GM21360 (cell line): ENCODE data around the gene STX16.

Source experiments
- ATAC-seq: cut with Tn5 transposase; IDR thresholded peaks from one replicate; pipeline ENCODE4 v1.9.1; 2021; ENCODE audit warnings: mild to moderate bottlenecking, moderate library complexity; ENCODE audit not compliant: unreplicated experiment

Gene STX16, protein sequence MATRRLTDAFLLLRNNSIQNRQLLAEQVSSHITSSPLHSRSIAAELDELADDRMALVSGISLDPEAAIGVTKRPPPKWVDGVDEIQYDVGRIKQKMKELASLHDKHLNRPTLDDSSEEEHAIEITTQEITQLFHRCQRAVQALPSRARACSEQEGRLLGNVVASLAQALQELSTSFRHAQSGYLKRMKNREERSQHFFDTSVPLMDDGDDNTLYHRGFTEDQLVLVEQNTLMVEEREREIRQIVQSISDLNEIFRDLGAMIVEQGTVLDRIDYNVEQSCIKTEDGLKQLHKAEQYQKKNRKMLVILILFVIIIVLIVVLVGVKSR

DNA sequence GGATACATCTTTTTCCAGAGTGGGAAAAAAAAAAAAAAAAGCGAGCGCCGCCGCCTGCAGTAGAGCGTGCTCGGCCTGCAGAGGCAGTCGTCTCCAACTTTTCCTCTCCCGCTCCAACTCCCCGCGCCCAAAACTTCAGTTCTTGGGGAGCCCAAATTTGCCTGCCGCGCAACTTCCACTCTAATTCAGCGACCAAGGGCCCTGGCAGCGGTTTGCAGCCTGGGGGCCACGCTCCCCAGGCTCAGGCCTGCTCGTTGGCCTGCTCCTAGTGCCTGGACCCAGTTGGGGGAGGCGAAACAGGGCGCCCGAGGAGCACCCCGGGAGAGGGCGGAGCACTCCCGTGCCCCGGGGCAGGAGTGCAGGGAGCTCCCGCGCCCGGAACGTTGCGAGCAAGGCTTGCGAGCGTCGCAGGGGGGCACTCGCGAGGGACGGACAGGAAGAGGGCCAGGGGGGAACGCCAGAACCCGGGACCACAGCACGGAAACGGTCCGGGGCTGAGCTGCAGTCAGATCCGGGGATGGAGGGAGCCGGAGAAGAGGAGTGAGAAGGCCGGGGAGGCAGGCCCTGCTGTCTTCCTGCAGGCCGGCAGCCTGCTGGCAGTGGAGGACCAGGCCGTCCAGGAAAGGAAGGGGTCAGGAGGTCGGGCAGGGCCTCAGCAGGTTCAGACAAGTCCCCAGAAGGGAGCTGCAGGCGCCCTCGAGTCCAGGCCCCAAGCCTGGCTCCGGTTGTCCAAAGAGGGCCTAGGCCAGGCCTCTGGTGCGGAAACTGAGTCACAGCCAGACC is at the start of gene STX16:
STX16 (plus strand) TSS at position 508 of the 783 bp plus-strand sequence. CDS start 724 bp downstream, outside the sequence.
- ATAC-seq: peak; percentile 55

DNA sequence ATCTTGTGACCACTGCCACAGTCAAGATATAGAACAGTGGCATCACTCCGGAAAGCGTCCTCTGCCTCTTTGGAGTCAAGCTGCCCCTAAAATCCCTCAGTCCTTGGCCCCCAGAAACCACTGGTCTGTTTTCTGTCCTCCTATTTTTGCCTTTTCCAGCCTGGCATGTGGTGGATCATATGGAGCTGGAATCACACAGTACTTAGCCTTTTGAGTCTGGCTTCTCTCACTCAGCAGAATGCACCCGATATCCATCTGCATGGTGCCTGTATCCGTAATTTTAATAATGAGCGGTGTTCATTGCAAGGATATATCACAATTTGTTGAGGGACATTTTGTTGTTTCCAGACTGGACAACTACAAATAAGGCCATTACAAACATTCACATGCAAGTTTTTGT is 49.0 kb upstream of the STX16 start:
- ATAC-seq: no peak

DNA sequence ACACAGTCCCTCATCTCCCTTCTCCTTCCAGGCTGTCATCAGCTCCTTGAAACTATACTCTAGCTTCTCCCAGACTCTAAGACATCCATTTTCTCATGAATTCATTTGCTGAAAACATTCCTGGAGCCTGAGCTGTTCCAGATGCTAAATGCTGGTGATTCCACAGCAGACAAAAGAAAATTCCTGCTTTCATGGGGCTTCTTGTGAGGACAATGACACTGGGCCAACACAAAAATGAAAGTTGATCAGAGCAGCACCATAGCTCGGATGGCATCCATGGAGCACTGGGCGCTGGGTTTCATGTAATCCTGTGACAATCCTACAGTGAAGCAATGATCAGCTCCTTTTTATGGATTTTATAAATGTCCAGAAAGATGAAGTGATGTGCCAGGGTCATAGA is 47.4 kb upstream of the STX16 start:
- no peak for ATAC-seq

DNA sequence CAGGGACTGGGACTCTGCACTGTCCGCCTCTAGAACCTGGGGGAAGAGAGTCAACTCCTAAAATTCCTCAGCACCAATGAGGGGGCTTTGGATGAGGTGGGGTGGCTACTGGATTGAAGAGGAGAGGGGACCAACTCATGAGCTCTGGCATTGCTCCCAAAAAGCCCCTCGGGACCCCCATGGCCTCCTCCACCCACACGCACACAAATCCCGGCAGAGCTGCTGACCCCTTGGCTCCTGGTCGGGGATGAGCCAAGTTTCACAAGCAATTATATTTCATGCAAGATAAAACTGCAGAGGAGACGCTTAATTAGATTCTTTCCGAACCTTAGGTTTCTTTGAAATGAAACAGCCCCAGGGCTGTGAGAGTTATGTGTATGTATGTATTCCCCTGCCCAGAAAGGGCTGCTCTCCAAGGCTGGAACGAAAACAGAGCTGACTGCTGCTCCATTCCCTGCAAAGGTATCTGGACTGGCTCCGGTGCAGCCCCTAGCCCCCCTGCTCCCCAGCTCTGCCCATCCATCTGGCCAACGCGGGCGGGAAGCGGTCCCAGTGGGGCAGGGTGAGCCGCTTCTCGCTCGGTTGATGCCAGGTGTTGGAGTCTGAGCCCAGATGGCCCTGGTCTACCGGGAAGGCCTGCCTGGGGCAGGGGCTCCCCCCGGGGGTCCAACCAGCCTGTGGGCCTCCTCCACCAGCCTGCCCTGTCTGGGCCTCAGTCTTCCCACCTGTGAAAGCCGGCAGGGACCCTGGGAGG is 46.8 kb upstream of the STX16 start:
- no peak for ATAC-seq

DNA sequence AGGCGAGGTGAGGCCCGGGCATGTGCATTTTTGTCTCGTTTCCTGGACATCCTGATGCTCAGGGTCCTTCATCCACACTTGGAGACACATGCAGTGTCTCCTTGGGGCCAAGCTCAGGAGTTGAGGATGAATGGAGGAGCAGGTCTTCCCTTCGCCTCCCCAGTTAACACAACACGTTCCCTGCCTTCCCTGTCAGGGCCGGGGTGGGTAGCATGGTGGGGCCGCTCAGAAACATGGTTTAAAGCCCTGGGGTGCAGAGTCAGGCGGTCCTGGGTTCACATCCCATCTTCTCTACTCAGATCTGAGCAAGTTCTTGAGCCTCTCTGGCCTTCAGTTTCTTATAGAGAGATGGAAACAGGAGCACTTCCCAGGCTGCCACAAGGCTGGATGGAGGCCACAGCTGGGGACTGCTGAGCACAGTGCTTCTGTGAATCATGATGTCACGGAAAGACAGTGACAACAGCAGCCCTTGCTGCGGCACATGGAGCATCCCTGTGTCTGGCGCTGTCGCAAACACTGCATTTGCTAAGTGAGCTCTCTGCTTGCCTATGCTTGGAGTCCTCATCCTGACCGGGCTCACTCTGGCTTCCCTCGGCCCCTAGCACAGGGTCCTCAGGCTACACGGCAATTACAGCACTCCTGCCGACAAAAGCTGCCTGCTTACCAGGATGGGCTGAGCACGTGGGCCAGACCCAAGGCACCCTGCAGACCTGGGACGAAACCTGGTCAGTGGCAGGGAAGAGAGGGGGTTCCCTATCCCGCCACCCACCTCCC is 45.6 kb upstream of the STX16 start:
- ATAC-seq: no peak

DNA sequence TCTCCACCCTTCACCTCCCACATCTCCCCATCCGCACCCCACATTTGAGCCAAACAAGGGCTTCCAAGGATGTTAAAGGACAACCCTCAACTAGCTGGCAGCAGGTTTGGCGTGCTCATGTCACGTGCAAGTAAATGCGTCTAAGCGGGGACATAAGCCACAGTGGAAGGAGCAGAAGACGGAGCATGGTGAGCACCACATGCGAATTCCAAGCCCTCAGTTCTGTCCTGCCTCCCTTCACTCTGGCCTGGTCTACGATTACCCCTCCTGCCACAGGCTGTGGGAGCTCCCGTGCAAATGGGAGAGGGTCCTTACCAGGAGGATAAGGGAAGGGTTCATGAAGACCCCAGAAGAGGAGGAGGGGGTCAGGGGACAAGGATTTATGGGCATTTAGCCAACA is 44.9 kb upstream of the STX16 start:
- no peak for ATAC-seq

DNA sequence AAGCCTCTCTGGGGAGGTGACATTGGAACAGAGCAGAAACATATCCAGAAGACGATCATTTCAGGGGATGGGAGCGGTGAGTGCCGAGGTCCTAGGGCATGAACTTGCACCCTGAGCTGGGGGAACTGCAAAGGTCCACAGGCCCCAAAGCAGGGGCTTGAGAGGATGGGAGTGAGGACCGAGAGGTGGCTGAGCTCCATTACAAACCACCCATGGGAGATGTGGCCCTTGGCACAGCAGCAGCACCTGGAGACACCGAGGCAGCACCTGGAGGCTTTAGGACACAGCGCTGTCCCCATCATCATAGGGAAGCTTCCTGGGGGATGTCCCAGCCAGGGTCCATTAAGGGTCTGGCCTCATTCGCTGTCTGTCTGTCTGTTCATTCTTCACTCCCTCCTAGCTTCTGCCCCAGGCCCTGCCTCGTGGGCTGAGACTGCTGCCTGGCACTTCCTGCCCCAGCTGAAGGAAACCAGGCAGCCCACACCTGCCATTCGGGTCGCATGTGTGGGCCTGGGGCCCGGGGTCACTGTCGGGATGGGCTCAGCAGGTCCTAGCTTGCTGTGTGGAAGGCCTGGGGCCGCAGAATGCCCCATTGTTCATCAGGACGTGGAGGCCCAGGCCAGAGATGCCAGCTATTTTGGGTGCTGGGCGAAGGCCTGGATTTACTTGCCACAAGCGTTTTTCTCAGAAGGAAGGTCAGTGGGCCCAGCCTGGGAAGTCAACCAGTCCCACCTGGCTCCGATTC is 42.8 kb upstream of the STX16 start:
- ATAC-seq: no peak

DNA sequence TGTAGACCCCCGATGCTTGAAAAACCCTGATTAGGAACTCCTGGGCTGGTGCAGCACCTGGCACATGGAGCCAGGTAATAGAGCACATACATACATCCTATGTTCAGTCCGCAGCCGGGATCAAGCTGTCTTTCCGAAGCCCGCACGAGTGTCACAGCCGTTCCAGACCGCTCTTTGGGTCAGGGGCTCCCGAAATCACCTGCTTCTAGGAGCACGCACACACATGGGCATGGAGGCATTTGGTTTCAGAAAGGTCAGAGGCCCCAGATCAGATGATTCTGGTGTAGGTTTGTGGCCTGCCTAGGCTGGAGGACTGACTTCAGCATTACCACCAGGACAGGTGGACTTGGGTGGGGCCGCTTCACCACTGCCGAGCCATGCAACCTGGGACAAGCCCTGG is 42.1 kb upstream of the STX16 start:
- ATAC-seq: no peak

DNA sequence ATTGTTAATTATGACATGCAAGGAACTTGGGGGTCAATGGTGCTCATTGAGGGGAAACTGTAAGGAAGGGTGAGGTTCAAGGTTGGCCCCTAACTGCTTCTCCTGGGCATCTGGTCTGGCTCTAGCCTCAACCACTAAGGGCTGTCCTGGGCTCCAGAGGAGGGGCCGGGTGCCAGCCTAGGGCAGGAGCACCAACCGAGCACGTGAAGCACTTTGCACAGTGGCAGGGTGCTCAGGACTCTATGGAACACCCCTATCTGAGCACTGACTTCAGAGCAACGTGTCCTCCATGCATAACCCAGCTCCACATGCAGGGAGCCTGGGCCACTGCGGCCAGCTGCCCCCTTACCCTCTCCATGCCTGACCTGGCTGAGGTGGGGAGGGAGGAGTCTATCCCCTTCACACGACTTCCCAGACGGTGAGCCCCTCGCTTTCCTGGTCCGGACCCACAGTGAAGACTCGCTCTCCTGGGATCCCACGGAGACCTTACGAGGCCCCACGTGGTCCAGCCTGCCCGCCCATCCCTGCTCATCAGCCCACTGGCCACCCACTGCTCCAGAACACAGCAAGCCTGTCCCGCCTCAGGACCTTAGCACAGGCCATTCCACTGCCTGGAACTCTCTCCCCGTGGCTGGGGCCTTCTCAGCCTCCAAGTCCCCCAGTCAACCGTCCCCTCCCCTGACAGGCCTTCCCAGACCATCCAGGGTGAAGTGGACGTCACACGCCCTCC is 40.8 kb upstream of the STX16 start:
- ATAC-seq: no peak

DNA sequence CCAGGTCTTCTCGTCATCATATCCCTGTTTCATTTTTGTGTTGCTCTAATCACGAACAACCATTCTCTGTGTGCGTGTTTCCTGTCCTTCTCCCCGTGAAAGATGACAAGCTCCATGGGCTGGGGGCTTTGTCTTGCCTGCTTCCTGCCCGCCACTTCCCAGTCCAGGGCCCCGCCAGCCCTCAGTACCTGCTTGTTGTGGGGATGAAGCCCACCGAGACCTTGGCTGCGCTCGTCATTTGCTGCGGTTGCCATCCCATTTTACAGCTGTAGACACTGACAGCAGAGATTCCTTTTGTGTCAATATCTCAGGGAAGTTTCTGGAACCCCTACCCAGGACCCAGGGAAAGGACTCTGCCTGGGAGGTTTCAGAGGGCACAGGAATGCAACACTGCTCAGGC is 40.3 kb upstream of the STX16 start:
- no peak for ATAC-seq

DNA sequence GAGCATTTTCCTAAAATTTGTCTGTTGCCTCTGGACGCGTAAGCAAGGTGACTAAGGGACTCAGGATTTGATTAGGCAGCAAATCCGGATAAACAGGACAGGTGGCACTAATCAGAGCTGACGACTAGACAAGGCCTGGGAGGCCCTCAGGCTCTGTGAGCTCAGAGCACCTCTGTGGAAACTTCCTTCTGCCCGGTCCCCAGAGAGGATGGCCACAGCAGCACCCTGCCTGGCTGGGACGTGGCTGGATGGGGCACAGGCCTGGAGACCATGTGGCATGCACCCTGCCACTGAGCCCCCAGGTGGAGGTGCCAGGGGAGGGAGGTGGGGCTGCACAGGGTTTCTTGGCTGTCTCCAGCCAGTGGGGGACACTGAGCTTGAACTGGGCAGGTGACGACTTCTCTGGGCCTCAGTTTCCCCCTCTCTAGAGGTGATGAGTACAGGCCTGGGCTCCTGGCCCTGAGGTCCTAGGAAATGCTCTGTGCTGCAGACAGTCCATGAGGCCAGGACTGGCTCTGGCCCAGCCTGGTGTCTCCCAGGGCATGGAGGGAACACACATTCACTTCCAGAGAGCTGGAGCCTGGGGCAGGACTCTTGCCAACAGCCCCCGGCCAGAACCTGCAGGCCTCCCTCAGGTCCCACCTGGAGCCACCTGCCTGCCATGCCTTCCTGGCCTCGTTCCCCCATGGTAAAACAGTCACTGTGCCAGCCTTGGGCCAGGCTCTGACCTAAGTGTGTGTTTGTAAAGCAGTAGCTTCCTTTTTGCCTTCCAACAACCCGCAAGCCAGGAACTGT is 39.6 kb upstream of the STX16 start:
- ATAC-seq: no peak

DNA sequence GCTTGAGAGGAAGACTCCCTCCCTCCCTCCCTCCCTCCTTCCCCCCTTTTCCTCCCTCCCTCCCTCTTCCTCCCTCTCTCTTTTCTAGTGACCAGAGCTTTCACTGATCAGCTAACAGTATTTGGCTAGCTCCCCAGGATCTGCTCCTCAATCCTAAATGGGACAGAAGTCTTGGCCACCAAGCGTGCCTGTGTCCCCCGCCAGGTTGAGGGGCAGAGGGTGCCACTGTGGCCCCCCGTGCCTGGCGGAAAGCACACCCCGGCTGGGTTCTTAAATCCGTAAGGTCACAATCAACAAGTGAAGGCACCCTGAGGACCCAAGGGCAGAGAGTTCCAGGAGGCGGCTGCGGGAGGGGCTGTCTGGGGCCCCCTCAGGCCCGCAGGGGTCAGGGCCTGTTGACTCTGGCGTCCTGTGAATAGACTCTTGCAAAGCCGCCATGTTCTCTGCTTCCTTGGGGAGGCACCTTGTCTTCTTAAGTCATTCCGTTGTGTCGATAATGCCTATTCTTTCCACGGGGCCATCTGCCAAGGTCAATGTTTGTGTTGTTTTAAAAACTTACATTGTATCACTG is 38.9 kb upstream of the STX16 start:
- ATAC-seq: no peak

DNA sequence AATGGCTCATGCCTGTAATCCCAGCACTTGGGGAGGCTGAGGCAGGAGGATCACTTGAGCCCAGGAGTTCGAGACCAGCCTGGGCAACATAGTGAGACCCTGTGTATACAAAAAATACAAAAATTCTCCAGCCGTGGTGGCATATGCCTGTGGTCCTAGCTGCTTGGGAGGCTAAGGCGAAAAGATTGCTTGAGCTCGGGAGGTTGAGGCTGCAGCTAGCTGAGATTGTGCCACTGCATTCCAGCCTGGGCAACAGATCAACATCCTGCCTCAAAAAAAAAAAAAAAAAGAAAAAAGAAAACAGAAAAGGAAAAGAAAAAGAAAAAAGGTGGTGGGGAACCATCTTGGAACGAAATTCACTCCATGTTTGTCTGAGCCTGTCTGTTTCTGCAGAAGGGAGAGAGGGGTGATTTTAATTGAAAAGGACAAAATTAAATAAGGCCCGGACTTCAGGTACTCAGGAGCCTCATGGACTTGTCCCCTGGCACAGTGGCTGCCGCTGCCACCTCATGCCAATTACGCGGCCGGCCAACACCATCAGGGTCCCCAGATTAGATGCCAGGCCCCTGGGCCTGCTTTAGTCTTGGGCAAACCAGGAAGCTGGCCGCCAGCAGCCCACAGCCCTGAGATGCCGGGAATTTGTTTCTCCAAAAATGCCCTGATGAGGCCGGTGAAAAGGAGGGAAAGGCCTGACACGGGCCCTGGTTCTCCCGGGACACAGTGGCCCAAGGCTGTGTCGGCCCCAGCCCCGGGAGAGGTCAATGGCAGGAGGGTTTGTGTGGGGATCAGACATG is 37.8 kb upstream of the STX16 start:
- no peak for ATAC-seq

DNA sequence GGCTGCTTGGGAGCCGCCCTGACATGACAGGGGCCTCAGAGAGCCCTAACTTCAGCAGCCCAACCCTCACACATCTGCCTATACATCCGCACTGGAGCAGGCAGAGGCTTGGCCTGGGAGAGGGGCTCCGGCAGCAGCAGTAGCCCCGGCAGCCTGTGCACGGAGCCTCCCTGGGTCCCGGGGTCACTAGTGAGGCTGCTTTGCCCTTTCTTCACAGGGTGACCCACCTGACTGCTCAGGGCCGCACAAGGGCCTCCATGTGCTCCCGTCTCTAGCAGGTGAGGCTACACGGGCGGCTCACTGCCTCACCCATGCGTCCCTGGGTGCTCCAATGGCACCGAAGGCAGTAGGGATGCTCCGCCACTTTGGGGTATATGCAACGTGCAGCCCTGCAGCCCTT is 36.7 kb upstream of the STX16 start:
- no peak for ATAC-seq

DNA sequence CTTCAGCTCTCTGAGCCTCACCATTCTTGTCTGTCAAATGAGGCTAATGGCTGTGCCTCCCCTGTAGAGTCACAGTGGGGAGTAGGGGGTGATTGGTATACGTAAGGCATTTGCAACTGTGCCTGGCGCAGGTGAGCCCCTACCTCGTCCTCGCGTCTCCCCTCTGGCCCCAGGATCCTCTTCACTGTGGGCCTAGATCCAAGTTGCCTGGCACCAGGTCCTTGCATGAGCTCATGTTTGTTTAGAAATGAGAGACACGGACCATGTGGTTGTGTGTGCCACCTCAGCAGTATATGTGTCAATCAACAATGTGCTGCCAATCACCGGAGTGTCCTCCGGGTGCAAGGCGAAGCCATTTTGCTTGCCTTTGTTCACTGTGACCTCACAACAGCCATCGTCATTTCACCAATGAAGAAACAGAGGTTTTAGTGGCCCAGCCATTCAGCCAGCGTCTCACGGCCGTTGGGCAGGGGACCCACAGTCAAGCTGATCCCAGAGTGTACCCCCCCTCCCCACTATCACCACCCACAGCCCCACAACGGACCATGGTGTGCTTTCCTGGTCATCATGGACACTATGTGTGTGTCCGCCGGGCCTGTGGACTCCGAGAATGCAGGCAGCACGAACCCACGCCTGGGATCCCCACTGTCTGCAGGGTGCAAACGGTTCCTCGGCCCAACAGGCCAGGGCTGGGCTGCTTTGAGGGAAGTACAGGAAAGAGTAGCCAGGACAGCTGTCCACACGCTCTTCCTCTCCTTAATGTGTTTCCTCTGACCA is 35.9 kb upstream of the STX16 start:
- ATAC-seq: no peak

DNA sequence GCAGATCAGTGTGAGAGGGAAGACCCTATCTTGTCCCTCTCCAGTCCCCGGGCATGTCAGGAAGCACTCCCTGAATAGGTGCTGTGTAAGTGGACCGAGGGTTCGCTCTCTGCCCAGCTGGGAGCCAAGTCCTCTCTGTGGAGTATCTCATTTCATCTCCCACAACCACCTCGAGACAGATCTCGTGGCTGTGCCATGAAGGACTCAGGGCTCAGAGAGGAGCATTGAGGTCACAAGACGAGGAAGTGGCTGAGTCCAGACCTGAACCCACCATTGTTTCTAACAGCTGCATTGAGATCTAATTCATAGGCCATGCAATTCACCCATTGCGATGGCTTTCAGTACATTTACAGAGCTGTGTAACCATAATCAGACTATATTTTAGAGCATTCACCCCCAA is 34.7 kb upstream of the STX16 start:
- ATAC-seq: no peak

DNA sequence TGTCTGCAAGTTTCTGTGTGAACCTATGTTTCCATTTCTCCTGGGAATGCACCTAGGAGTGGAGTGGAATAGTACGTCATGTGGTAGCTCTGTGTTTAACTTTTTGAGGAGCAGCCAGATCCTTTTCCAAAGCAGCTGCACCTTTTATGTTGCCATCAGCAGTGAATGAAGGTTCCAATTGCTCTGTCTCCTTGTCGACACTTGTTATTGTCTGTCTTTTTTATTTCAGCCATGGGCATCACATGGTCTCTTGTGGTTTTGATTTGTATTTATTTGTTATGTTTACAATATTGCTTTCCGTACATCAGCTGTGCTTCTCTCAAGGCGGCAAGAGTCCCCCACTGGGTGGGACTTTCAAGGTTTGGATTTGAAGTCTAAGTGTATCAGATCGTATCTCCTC is 33.9 kb upstream of the STX16 start:
- no peak for ATAC-seq
